A673 (cell line): ENCODE data around the gene ATXN1L.

Experiments used
- EZH2 ChIP-seq: fragments of 200-600 bp; sonication (generic); IDR thresholded peaks from 2 replicates; pipeline ENCODE4 v1.6.1; 2017; ENCODE audit warnings: borderline replicate concordance, low read depth, mild to moderate bottlenecking, mixed read lengths, antibody characterized with exemption, low read length; ENCODE audit not compliant: poor library complexity, severe bottlenecking
- TF ChIP-seq, protein P1 (sequence below): fragments of 300-800, 200-600 bp; sonication (generic); conservative IDR thresholded peaks from 2 replicates; pipeline ENCODE4 v1.5.1; 2017; ENCODE audit warnings: low read depth, mild to moderate bottlenecking, antibody characterized with exemption, low read length, moderate library complexity, mixed read lengths

DNA sequence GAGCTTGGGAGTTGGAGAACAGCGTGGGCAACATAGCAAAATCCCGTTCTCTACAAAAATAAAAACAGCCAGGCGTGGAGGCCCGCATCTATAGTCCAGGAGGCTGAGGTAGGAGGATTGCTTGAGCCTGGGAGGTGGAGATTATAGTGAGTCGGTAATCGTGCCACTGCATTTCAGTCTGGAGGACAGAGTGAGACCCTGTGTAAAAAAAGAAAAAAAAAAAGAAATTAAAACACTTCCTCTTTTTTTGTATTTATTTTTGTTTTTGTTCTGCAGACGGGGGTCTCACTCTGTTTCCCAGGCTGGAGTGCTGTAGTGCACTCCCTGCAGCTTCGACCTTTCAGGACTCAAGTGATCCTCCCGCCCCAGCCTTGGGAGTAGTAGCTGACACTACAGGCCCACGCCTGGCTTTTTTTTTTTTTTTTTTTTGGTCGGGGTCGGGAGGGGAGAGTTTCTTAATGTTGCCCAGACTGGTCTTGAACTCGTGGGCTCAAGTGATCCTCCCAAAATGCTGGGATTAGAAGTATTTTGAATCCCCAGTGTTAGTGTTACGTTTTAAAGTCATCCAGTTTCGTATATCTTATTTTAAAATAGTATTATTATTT lies 51.1 kb downstream of the ATXN1L start:
- TF ChIP-seq, protein P1, sequence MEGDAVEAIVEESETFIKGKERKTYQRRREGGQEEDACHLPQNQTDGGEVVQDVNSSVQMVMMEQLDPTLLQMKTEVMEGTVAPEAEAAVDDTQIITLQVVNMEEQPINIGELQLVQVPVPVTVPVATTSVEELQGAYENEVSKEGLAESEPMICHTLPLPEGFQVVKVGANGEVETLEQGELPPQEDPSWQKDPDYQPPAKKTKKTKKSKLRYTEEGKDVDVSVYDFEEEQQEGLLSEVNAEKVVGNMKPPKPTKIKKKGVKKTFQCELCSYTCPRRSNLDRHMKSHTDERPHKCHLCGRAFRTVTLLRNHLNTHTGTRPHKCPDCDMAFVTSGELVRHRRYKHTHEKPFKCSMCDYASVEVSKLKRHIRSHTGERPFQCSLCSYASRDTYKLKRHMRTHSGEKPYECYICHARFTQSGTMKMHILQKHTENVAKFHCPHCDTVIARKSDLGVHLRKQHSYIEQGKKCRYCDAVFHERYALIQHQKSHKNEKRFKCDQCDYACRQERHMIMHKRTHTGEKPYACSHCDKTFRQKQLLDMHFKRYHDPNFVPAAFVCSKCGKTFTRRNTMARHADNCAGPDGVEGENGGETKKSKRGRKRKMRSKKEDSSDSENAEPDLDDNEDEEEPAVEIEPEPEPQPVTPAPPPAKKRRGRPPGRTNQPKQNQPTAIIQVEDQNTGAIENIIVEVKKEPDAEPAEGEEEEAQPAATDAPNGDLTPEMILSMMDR, result no peak
- no peak for TF ChIP-seq EZH2
